HEK293T (cell line): ENCODE results near the gene CSGALNACT2.

Experiments
- ELF4 ChIP-seq: fragments of 450-650 bp; IDR thresholded peaks from 2 replicates; pipeline ENCODE4 v1.6.1; 2017; ENCODE audit warnings: antibody characterized with exemption
- FOXA1 ChIP-seq: fragments of 450-650 bp; IDR thresholded peaks from 2 replicates; pipeline ENCODE4 v1.6.1; 2016; ENCODE audit warnings: mild to moderate bottlenecking
- FOXM1 ChIP-seq: fragments of 450-650 bp; IDR thresholded peaks from 2 replicates; pipeline ENCODE4 v1.6.1; 2017; ENCODE audit warnings: mild to moderate bottlenecking, borderline replicate concordance
- HDGF ChIP-seq: fragments of 450-650 bp; IDR thresholded peaks from 2 replicates; pipeline ENCODE4 v1.6.1; 2017; ENCODE audit warnings: antibody characterized with exemption, borderline replicate concordance
- SP1 ChIP-seq: fragments of 450-650 bp; IDR thresholded peaks from 2 replicates; pipeline ENCODE4 v1.6.1; 2017
- SUZ12 ChIP-seq: fragments of 450-650 bp; IDR thresholded peaks from 2 replicates; pipeline ENCODE4 v1.6.1; 2016; ENCODE audit warnings: mild to moderate bottlenecking

GRCh38 chr10:43089519-43089918 is 48.7 kb upstream of the CSGALNACT2 start:
- TF ChIP-seq FOXA1 (no peak), FOXM1 (no peak), ELF4 (no peak), HDGF (no peak), SP1 (no peak), SUZ12 (no peak)
